ENCODE data around the gene F2R.
"Not testable (repeated sequence)": the region's sequence is repeated elsewhere in the genome, so short reads cannot be mapped to it uniquely, and the experiment has no call there.

The F2R gene

GRCh38 chr5:76720988-76721569 lies 5.2 kb downstream of the F2R start:
- no peak for DNase-seq

GRCh38 chr5:76723266-76723665 lies 7.3 kb downstream of the F2R start:
- DNase-seq = no peak

- no peak for DNase-seq
Measured at GRCh38 chr5:76723906-76724305, 8.0 kb downstream of the F2R start.

GRCh38 chr5:76724871-76725270 lies 8.9 kb downstream of the F2R start:
- DNase-seq = no peak

GRCh38 chr5:76728965-76729364 lies 13.0 kb downstream of the F2R start:
- no peak for DNase-seq

- no peak for DNase-seq
Measured at GRCh38 chr5:76729373-76730290, 13.7 kb downstream of the F2R start.

- no peak for DNase-seq
Measured at GRCh38 chr5:76732405-76733048, 16.6 kb downstream of the F2R start.

GRCh38 chr5:76733049-76733417 lies 17.1 kb downstream of the F2R start:
- DNase-seq = no peak

GRCh38 chr5:76735762-76736545 lies 20.0 kb downstream of the F2R start:
- no peak for DNase-seq

- DNase-seq = no peak
Measured at GRCh38 chr5:76736679-76737556, 21.0 kb downstream of the F2R start.

- no peak for DNase-seq
Measured at GRCh38 chr5:76737846-76738245, 21.9 kb downstream of the F2R start.

- DNase-seq = not testable (repeated sequence)
Measured at GRCh38 chr5:76741506-76741905, 25.6 kb downstream of the F2R start.

- no peak for DNase-seq
Measured at GRCh38 chr5:76742583-76742982, 26.7 kb downstream of the F2R start.

- DNase-seq = no peak
Measured at GRCh38 chr5:76744632-76745031, 28.7 kb downstream of the F2R start.

- no peak for DNase-seq
Measured at GRCh38 chr5:76745670-76746069, 29.7 kb downstream of the F2R start.

- DNase-seq = no peak
Measured at GRCh38 chr5:76746677-76747076, 30.8 kb downstream of the F2R start.

- DNase-seq = no peak
Measured at GRCh38 chr5:76747706-76748105, 31.8 kb downstream of the F2R start.

GRCh38 chr5:76751291-76751690 lies 35.4 kb downstream of the F2R start:
- DNase-seq = no peak

GRCh38 chr5:76754668-76755078 lies 38.7 kb downstream of the F2R start:
- no peak for DNase-seq

- DNase-seq = no peak
Measured at GRCh38 chr5:76755779-76756637, 40.1 kb downstream of the F2R start.

- no peak for DNase-seq
Measured at GRCh38 chr5:76757049-76757448, 41.1 kb downstream of the F2R start.
